H1 (cell line): ENCODE data around the gene NPC2. TPM values are rescaled to one million over a fixed set of nuclear protein-coding genes. Genes with fewer than 3 reads are reported as not detected.

ENCODE experiments used
- CTCF ChIA-PET: fragments of 300-600 bp; sonication (Branson Sonifier 250); formaldehyde crosslinking; loops from one replicate; lab custom pipeline; 2021; ENCODE audit not compliant: partially characterized antibody; lab: Charles Lee
- POLR2A ChIA-PET: fragments of 300-600 bp; sonication (Branson Sonifier 250); formaldehyde crosslinking; loops from one replicate; lab custom pipeline; 2021; ENCODE audit warnings: inconsistent platforms; ENCODE audit not compliant: partially characterized antibody; lab: Charles Lee
- DNase-seq, 2 experiments: peaks; one replicate each; pipeline versions ENCODE4 v3.0.0 to v3.0.0-alpha.2; 2010 to 2022; ENCODE audit warnings: low spot score in 2 of 2, low read depth in 1 of 2, mixed read lengths in 1 of 2
- FAIRE-seq: peaks from 2 replicates; lab custom pipeline; 2011; peaks lifted over from hg19 to GRCh38; lab: Jason Lieb, UNC
- H2AFZ ChIP-seq: 2 replicates; pipeline ENCODE4 v1.8.1; 2012; ENCODE audit warnings: low read length, inconsistent platforms
- H2AK5ac ChIP-seq: 2 replicates; pipeline ENCODE4 v1.6.1; 2013; ENCODE audit warnings: low read depth, low read length
- H2BK120ac ChIP-seq: replicated peaks from 2 replicates; pipeline ENCODE3; 2013; ENCODE audit warnings: low read depth, low read length, inconsistent platforms
- H2BK12ac ChIP-seq: 2 replicates; pipeline ENCODE4 v1.6.1; 2013; ENCODE audit warnings: low read depth, low read length
- H2BK15ac ChIP-seq: 2 replicates; pipeline ENCODE4 v1.6.1; 2013; ENCODE audit warnings: low read length
- H2BK20ac ChIP-seq: 2 replicates; pipeline ENCODE4 v1.6.1; 2013; ENCODE audit warnings: low read length
- H2BK5ac ChIP-seq: 2 replicates; pipeline ENCODE4 v1.6.1; 2013; ENCODE audit warnings: low read depth, low read length
- H3K14ac ChIP-seq: 2 replicates; pipeline ENCODE4 v1.6.1; 2013; ENCODE audit warnings: inconsistent platforms; ENCODE audit not compliant: insufficient read length
- H3K18ac ChIP-seq: 2 replicates; pipeline ENCODE4 v1.6.1; 2013; ENCODE audit warnings: low read length; ENCODE audit errors: extremely low read depth
- H3K23ac ChIP-seq: 2 replicates; pipeline ENCODE4 v1.6.1; 2013; ENCODE audit warnings: inconsistent platforms; ENCODE audit not compliant: insufficient read length
- H3K23me2 ChIP-seq: 2 replicates; pipeline ENCODE4 v1.6.1; 2013; ENCODE audit warnings: low read depth, low read length
- H3K27ac ChIP-seq: 2 replicates; pipeline ENCODE4 v1.6.1; 2011; ENCODE audit warnings: low read depth, low read length, inconsistent platforms
- H3K27me3 ChIP-seq, 4 experiments: replicated peaks in 1 of 4; 1 replicate in 1 of 4; 2 replicates in 3 of 4; pipeline versions ENCODE4 v1.6.1 to v1.8.1; 2011 to 2013; ENCODE audit warnings: low read length in 3 of 4, mild to moderate bottlenecking in 3 of 4, inconsistent platforms in 2 of 4, mixed read lengths in 2 of 4, moderate library complexity in 1 of 4; ENCODE audit not compliant: control insufficient read depth in 3 of 4, insufficient read depth in 3 of 4; ENCODE audit errors: extremely low read depth in 1 of 4
- H3K36me3 ChIP-seq, 4 experiments: 2 replicates each; pipeline versions ENCODE4 v1.6.1 to v1.8.1; 2011 to 2013; ENCODE audit warnings: mild to moderate bottlenecking in 4 of 4, low read length in 3 of 4, moderate library complexity in 2 of 4, control low read depth in 1 of 4, inconsistent platforms in 1 of 4; ENCODE audit not compliant: insufficient read depth in 4 of 4, control insufficient read depth in 2 of 4
- H3K4ac ChIP-seq: replicated peaks from 2 replicates; pipeline ENCODE3; 2013; ENCODE audit warnings: low read length, low read depth, mixed read lengths, inconsistent platforms; ENCODE audit not compliant: insufficient read length
- H3K4me1 ChIP-seq, 4 experiments: replicated peaks in 1 of 4; 1 replicate in 1 of 4; 2 replicates in 3 of 4; pipeline versions ENCODE4 v1.6.1 to v1.8.1; 2011 to 2013; ENCODE audit warnings: low read length in 3 of 4, inconsistent platforms in 2 of 4, mixed read lengths in 1 of 4; ENCODE audit not compliant: insufficient read depth in 4 of 4, control insufficient read depth in 3 of 4
- H3K4me2 ChIP-seq, 2 experiments: 2 replicates each; pipeline versions ENCODE4 v1.6.1 to v1.8.1; 2011 to 2013; ENCODE audit warnings: low read depth in 2 of 2, low read length in 2 of 2, control low read depth in 1 of 2, inconsistent platforms in 1 of 2, mild to moderate bottlenecking in 1 of 2; ENCODE audit not compliant: insufficient read depth in 1 of 2
- H3K4me3 ChIP-seq, 4 experiments: fragments of 200-600, 300-600 bp in 1 of 4; sonication (generic), shearing (Covaris generic), sonication (Bioruptor Twin) in 1 of 4; 2 replicates each; pipeline versions ENCODE4 v1.5.1 to v1.8.1; 2011 to 2016; ENCODE audit warnings: low read length in 4 of 4, low read depth in 3 of 4, control low read depth in 2 of 4, inconsistent platforms in 2 of 4, mild to moderate bottlenecking in 2 of 4, mixed read lengths in 1 of 4, moderate library complexity in 1 of 4; ENCODE audit not compliant: insufficient read depth in 2 of 4; ENCODE audit errors: extremely low read depth in 1 of 4
- H3K56ac ChIP-seq: replicated peaks from 2 replicates; pipeline ENCODE3; 2013; ENCODE audit warnings: low read depth, mild to moderate bottlenecking, mixed read lengths, low read length, inconsistent platforms; ENCODE audit not compliant: insufficient read length
- H3K79me1 ChIP-seq: 2 replicates; pipeline ENCODE4 v1.6.1; 2013; ENCODE audit warnings: low read depth, low read length, control low read depth
- H3K79me2 ChIP-seq, 2 experiments: 2 replicates each; pipeline versions ENCODE4 v1.6.1 to v1.8.1; 2012 to 2013; ENCODE audit warnings: low read length in 2 of 2, mild to moderate bottlenecking in 2 of 2, inconsistent platforms in 1 of 2; ENCODE audit not compliant: insufficient read depth in 2 of 2, control insufficient read depth in 1 of 2
- H3K9ac ChIP-seq, 4 experiments: replicated peaks in 1 of 4; 1 replicate in 1 of 4; 2 replicates in 3 of 4; pipeline versions ENCODE4 v1.6.1 to v1.8.1; 2011 to 2013; ENCODE audit warnings: low read depth in 3 of 4, low read length in 3 of 4, control low read depth in 2 of 4, mild to moderate bottlenecking in 2 of 4, moderate library complexity in 2 of 4, inconsistent platforms in 1 of 4; ENCODE audit errors: extremely low read depth in 1 of 4
- H3K9me3 ChIP-seq, 2 experiments: 2 replicates each; pipeline versions ENCODE4 v1.6.1 to v1.8.1; 2012 to 2013; ENCODE audit warnings: mild to moderate bottlenecking in 2 of 2, moderate library complexity in 2 of 2, control low read depth in 1 of 2, inconsistent platforms in 1 of 2, low read depth in 1 of 2, low read length in 1 of 2, mixed read lengths in 1 of 2; ENCODE audit not compliant: insufficient read depth in 2 of 2
- H4K20me1 ChIP-seq, 2 experiments: replicated peaks in 1 of 2; 2 replicates each; pipeline versions ENCODE3 to v1.8.1; 2011 to 2013; ENCODE audit warnings: inconsistent platforms in 2 of 2, low read length in 2 of 2, mild to moderate bottlenecking in 1 of 2; ENCODE audit not compliant: insufficient read depth in 2 of 2, control insufficient read depth in 1 of 2
- H4K5ac ChIP-seq: 2 replicates; pipeline ENCODE4 v1.6.1; 2013; ENCODE audit warnings: low read length, low read depth, mixed read lengths, inconsistent platforms; ENCODE audit not compliant: insufficient read length
- H4K8ac ChIP-seq: 2 replicates; pipeline ENCODE4 v1.8.0; 2013; ENCODE audit warnings: mild to moderate bottlenecking, moderate library complexity, low read length, inconsistent platforms; ENCODE audit not compliant: insufficient read depth; ENCODE audit errors: extremely low read depth
- H4K91ac ChIP-seq: replicated peaks from 2 replicates; pipeline ENCODE3; 2013; ENCODE audit warnings: low read length, mixed read lengths, inconsistent platforms; ENCODE audit not compliant: insufficient read length
- ASH2L ChIP-seq: fragments of 200-600, 300-600 bp; sonication (generic); IDR thresholded peaks from one replicate; pipeline ENCODE4 v1.7.1; 2017; ENCODE audit warnings: low read length
- ATF3 ChIP-seq: IDR thresholded peaks from 2 replicates; pipeline ENCODE4 v1.6.1; 2011; ENCODE audit warnings: low read depth, mild to moderate bottlenecking, low read length; ENCODE audit not compliant: insufficient read depth
- BCL11A ChIP-seq, 2 experiments: IDR thresholded peaks; one replicate each; pipeline ENCODE4 v1.6.1; 2011; ENCODE audit warnings: low read depth in 2 of 2, low read length in 2 of 2, mild to moderate bottlenecking in 2 of 2
- BRCA1 ChIP-seq: IDR thresholded peaks from 2 replicates; pipeline ENCODE4 v1.6.1; 2012; ENCODE audit warnings: low read depth, low read length, improper control_type of control experiment
- CBX5 ChIP-seq: fragments of 300-800, 300-1000 bp; sonication (generic); IDR thresholded peaks from 2 replicates; pipeline ENCODE4 v1.7.1; 2016; ENCODE audit warnings: antibody characterized with exemption, low read length, low read depth
- CEBPB ChIP-seq: IDR thresholded peaks from 2 replicates; pipeline ENCODE4 v1.6.1; 2012; ENCODE audit warnings: low read depth, low read length
- CHD1 ChIP-seq: IDR thresholded peaks from 2 replicates; pipeline ENCODE4 v1.6.1; 2012; ENCODE audit warnings: low read depth, low read length, improper control_type of control experiment
- CTBP2 ChIP-seq: IDR thresholded peaks from 2 replicates; pipeline ENCODE4 v1.7.0; 2011; ENCODE audit warnings: borderline replicate concordance, mild to moderate bottlenecking, moderate library complexity, mixed read lengths, low read length; ENCODE audit not compliant: insufficient read depth, insufficient read length
- EGR1 ChIP-seq: IDR thresholded peaks from 2 replicates; pipeline ENCODE4 v1.6.1; 2011; ENCODE audit warnings: low read depth, low read length, borderline replicate concordance
- SP1 ChIP-seq: IDR thresholded peaks from 2 replicates; pipeline ENCODE4 v1.6.1; 2011; ENCODE audit warnings: low read depth, low read length
- TAF1 ChIP-seq: IDR thresholded peaks from 2 replicates; pipeline ENCODE4 v1.6.1; 2011; ENCODE audit warnings: mild to moderate bottlenecking, low read depth, low read length
- TBP ChIP-seq: IDR thresholded peaks from 2 replicates; pipeline ENCODE4 v1.6.1; 2011; ENCODE audit warnings: low read depth, low read length, improper control_type of control experiment
- YY1 ChIP-seq: IDR thresholded peaks from 2 replicates; pipeline ENCODE4 v1.6.1; 2011; ENCODE audit warnings: low read depth, mild to moderate bottlenecking, low read length
- WGBS, 2 experiments: shearing (Covaris generic) in 1 of 2; methylation state at CpG; one replicate each; pipeline versions ENCODE4 v1.1.6 to v1.1.7; 2013 to 2015; ENCODE audit warnings: low lambda C conversion rate in 2 of 2, mixed read lengths in 2 of 2, inconsistent platforms in 1 of 2, low coverage in 1 of 2, missing lambda C conversion rate in 1 of 2; ENCODE audit not compliant: insufficient replicate concordance in 2 of 2, insufficient coverage in 1 of 2, insufficient read length in 1 of 2; ENCODE audit errors: extremely low coverage in 1 of 2, missing lambda C conversion rate in 1 of 2; 5-methylcytosine and 5-hydroxymethylcytosine counted together
- polyA plus RNA-seq, 7 experiments: library from polyadenylated mRNA; depleted of rRNA in 3 of 7; stranded (reverse) in 5 of 7; unstranded in 2 of 7; fragments of >200 nt in 5 of 7; fragments of 200-250 nt in 2 of 7; gene quantifications; 1 replicate in 5 of 7; 2 replicates in 1 of 7; 4 replicates in 1 of 7; pipeline versions ENCODE4 v1.2.1 to v1.2.3, GENCODE V29; 2011 to 2013; ENCODE audit warnings: missing spikeins in 2 of 7, mixed read lengths in 2 of 7
- total RNA-seq: library from RNA; stranded (reverse); fragmentation: NEBNext Ultra II Directional; extraction: Animal tissue kit (Norgen Biotek cat#: 25700); gene quantifications from 2 replicates; pipeline ENCODE4 v1.2.1, GENCODE V29; 2021

The NPC2 gene
- total and polyA plus RNA-seq, 2 of the 8 experiments (the other 6 are each of a cell fraction or from before 2014, with no cell fraction given) = 178 to 258 TPM

DNA sequence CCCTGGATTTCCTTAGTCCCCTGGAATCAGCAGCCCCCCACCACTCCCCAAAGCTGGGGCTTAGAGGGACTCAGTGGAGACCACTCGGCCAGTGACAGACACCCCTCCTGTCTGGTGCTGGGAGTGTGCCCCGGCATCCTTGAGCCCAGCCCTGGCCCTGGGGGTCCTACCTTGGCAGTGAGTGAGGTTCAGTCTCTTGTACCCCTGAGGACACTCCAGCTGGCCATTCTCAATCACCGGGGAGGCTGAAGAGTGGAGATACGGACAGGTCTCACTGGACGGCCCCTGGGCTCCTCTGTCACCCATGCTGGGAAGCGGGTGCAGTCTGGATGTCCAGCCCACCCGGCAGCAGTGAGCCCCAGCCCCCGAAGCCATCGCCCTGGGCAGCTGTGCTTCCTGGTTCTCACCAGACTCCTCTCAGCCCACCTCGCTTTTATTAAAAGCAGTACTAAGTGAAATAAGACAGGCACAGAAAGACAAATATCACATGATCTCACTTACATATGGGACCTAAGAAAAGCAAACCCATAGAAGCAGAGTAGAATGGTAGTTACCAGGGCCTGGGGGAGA is 42.7 kb upstream of the NPC2 start:
- Histone ChIP-seq H3K4me2 (no peak overlapping the region), H3K23me2 (no peaks in the 10 kb centered on the region), H3K27me3 (no peaks in the 10 kb centered on the region), H2BK20ac (no peak overlapping the region), H4K5ac (no peak overlapping the region), H3K36me3 (no peaks in the 10 kb centered on the region), H3K4me1 (no peaks in the 10 kb centered on the region; a peak in 2 of 7 replicates), H4K91ac (no peak overlapping the region), H3K4me3 (no peak overlapping the region), H3K23ac (no peak overlapping the region), H4K20me1 (no peaks in the 10 kb centered on the region), H3K9me3 (no peaks in the 10 kb centered on the region), H4K8ac (no peak overlapping the region; the same call in 1 of the 2 replicates), H3K4ac (no peak overlapping the region), H2BK12ac (no peak overlapping the region), H2AFZ (no peak overlapping the region), H3K9ac (no peak overlapping the region), H3K14ac (no peak overlapping the region), H3K27ac (no peak overlapping the region), H2BK5ac (no peak overlapping the region), H2BK120ac (no peak overlapping the region), H3K18ac (no peak overlapping the region), H2BK15ac (no peak overlapping the region), H3K79me2 (no peaks in the 10 kb centered on the region), H3K79me1 (no peaks in the 10 kb centered on the region), H2AK5ac (no peak overlapping the region), H3K56ac (no peak overlapping the region)
- POLR2A ChIA-PET = no interaction called here
- CTCF ChIA-PET = interaction anchor here (1.1 to 2.0 kb wide), 4 partner anchors 8 to 74 kb away, joined by 3 to 9 read pairs (median 4); no protein-coding TSS in a partner anchor
- 88% methylated on average over 10 of the region's 10 CpGs; no CpG with 5 or more reads in 1 of the 2 experiments for WGBS, 2 experiments
- no peak for DNase-seq
- TF ChIP-seq EGR1 = no peak
- TF ChIP-seq TAF1 = no peak
- TF ChIP-seq YY1 = no peak
- TF ChIP-seq CHD1 = no peak
- TF ChIP-seq CEBPB = no peak
- TF ChIP-seq SP1 = no peak
- no peak for TF ChIP-seq ASH2L
- no peak for TF ChIP-seq BRCA1
- TF ChIP-seq CBX5 = no peak
- TF ChIP-seq TBP = no peak
- TF ChIP-seq BCL11A (IDR thresholded peaks at IDR 0.05; ENCODE audit: low read depth in 2 of 2, low read length in 2 of 2) = no peak
- TF ChIP-seq CTBP2 = no peak
- no peak for TF ChIP-seq ATF3
- FAIRE-seq = no peak
